GM19193 (cell line): ENCODE results near the gene ANKRD44.

Experiments used
- POLR2A ChIP-seq: IDR thresholded peaks from 4 replicates; pipeline ENCODE4 v1.6.1; 2011; ENCODE audit not compliant: insufficient read depth, insufficient read length; ENCODE audit errors: extremely low read depth

ANKRD44 gene

DNA sequence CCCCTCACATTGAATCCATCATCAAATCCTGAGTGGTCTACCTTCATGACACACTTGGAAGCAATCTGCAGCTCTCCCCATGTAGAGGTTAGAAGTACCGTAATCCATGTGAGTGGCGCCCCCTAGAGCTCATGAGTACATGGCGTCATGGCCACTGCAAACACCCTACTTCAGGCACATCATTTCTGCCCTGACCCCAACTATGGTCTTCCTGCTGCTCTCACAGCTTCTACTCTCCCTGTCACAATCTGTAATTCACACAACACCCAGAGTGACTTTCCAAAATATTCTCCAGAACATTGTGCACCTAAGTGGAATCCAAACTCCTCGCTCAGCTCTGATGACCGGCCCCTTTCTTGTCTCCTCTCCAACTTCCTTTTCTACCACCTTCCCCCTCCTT lies 141.9 kb downstream of the ANKRD44 start:
- TF ChIP-seq POLR2A, result no peak

DNA sequence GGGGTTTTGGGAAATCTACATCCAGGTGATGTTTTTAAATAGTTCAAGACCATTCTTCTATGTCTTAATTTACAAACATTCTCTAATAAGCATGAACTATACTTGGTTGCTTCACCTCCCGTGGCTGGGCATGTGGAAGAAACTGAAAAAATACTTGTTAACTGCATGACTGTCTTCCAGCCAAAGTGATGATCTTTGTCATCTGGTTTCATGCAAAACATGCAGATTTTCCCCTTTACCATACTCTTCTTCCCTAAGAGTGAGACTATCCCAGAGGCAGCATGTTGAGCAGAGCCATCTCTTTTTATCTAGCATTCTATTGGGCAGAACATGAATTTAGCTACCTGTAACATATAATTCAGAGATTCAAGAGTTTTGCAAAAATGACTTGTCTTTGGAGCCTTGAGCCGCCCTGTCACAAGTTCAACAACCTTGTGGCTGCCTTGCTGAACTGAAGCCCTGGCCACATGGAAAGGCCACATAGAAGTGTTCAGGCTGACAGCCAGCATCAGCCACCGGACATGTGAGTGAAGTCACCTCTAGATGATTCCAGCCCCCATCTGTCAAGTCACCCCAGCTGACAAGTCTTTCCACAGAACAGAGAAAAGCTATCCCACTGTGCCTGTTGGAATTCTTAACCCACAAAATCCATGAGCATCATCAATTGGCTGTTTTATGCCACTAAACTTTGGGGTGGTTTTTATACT lies 142.8 kb downstream of the ANKRD44 start:
- no peak for TF ChIP-seq POLR2A

DNA sequence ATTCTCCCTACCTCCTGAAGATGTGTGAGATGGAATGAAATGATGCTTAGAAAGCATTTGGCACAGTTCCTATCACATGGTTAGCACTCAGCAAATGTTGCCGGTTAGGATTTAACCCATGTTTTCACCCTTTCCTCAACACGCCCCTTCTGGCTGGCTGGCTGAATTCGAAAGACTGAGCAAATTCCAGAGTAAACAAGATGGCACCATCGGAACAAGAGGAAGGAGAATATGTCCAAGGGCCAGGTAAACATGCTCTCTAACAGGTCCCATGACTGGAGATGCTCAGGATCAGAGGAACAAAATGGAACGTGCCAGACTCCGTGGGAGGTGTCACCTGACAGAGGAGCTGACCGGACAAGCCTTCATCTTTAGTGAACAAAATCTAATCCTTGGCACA lies 145.6 kb downstream of the ANKRD44 start:
- TF ChIP-seq POLR2A, result no peak

DNA sequence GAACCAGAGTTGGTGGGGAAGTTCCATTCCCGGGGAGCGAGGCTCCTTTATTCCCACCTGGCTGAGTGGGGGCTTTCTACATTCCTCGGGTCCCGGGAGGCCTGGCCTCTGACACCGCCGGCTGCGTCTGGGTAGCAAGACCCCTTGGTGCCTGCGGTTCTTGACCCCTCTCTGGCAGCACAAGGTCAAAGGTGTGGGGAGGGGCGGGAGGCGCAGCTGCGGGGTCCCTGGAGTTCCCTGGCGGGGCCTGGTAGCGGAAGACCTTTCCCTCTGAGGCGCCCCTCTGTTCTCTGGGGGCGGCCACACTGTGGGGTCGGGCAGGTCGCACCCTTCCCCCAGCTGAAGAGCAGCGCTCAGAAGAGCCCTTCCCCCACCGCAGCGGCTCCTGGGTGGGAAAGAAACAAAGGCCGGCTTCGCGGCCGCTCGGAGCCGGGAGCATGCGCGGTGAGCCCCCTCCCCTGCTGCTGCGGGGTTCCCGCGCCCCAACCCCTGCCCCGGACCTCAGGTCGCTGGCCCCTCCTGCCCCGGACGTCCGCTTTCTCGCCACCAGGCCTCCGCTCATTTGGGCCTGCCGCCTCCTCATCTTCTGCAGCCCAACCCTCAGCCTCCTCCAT lies 146.3 kb downstream of the ANKRD44 start:
- TF ChIP-seq POLR2A, result no peak

DNA sequence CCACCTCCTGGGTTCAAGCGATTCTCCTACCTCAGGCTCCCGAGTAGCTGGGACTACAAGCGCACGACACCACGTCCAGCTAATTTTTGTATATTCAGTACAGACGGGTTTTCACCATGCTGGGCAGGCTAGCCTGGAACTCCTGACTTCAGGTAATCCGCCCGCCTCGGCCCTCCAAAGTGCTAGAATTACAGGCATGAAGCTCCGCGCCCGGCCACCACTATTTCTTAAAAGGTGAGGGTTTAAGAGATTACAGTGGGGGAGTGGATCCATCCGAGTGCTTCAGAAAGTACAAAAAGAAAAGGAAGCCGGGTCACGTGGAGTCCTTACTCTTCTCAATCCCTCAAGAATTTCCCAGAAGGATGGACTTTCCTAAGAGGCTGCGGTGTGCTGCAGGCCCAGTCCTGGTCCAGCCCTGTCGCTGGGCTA lies 146.9 kb downstream of the ANKRD44 start:
- TF ChIP-seq POLR2A, result no peak

DNA sequence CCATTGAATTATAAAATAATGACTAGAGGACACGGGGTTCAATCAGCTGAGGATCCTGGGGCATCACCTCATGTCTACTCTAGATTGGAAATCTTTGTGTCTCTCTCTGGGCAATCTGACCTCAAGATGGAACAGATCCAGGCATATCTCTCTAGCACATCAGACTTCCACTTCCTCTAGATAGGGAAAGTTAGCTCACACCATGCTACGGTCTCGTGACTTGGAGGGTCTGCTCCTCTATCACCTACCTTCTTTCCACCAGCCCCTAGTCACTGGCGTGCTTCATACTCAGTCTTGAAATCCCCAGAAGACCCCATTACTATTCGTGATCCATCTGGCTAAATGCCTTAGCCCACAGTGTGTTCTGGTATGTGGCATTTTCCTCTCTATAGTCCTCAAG lies 148.8 kb downstream of the ANKRD44 start:
- no peak for TF ChIP-seq POLR2A

DNA sequence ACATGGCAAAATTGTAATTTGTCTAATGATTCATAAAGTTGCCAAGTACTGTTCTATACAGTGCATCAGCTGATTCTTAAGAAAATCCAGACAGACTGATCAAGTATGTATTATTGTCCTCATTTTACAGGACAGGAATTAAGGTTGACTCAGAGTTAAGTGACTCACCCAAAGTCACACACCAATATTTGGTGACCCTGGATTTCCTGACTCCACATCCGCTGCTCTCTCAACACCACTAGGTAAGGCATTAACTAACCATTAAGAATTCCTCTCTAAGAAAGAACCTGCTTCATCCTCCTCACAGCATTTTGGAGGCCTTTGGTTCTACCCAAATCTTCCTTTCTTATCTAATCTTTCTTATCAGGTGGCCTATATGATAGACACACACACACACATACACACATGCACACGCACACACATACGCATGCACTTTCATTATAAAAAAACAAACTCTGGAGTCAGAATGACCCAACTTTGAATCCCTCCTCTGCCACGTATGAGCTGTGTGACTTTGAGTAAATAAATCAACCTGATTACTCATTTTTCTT lies 150.8 kb downstream of the ANKRD44 start:
- TF ChIP-seq POLR2A, result no peak

DNA sequence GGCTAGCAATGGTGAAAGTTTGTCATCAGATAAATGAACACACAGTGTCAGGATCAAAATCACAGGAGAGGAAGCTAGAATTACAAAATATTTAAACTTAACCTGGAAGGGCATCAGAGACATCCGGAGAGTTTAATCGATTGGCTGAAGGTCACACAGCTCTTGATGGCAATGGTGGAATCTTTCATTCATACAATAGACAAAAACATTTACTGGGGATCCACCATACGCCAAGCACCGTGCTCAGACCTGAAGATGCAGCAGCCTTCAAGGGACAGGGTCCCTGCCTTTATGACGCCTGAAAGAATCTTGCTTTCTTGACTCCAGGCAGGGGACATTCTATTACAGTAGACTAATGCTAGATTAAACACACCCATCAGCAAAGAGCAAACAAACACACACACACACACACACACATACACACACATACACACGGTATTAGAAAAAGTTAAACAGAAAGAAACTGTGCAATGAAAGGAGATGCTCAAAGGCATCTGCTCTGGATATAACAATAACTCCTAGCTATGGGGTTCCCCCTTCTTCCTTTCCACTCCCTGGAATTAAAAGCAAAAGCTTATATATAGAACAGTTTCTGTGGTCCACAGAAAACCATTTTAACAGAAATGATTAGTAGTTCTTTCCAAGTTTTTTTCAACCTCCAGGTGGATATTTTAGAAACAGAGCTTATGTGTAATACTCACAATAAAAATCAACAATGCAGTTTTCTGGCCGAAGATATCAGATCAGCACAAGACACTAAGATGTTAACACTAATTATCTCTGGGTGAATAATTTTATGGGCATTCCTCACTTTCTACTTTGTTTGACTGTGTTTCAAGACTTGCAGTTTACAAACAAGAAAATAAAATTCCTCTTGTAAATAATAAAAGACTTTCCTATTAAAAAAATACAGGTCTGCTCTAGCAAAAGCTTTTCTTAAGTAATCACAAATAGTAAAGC lies 151.7 kb downstream of the ANKRD44 start:
- no peak for TF ChIP-seq POLR2A

DNA sequence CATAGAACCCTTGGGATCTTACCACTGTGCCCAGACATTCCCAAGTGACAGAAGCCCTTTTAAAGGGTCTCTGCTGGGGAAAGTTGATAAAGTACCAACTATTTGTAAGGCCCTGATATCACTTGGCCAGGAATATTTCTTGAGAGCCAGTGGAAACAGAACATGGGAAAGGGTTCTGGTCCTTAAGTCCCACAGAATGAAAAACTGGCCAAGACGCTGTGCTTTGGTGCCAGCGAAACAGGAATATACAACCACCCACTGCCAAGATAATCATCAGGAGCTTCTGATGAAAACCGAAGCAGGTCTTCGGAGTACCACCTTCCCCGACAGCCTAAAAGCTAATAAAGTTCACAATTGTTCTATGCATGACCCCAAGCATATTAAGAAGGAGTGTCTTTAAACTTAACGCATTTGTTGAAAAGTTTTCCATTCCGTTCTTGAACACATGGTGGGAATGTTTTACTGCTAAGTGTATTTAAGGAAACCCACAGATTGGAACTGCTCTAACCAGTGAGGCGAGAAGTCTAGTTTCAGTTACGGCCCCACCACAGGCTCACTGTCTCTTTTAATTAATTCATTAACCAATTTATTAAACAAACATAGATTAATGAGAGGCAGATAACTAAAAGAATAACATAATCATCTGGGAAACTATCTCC lies 152.6 kb downstream of the ANKRD44 start:
- no peak for TF ChIP-seq POLR2A

DNA sequence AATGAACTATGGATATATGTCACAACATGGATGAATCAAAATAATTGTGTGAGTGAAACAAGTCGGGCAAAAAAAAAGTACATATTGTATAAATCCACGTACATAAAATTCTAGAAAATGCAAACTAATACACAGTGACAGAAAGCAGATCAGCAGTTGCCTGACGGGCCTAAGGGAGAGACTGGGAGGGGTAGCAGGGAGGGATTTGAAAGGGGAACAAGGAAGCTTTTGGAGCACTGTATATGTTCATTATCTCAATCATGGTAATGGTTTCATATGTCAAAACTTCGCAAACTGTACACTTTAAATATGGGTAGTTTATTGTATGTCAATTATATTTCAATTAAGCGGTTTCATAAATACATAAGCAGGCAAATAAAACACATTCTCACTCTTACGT lies 153.8 kb downstream of the ANKRD44 start:
- TF ChIP-seq POLR2A, result no peak

DNA sequence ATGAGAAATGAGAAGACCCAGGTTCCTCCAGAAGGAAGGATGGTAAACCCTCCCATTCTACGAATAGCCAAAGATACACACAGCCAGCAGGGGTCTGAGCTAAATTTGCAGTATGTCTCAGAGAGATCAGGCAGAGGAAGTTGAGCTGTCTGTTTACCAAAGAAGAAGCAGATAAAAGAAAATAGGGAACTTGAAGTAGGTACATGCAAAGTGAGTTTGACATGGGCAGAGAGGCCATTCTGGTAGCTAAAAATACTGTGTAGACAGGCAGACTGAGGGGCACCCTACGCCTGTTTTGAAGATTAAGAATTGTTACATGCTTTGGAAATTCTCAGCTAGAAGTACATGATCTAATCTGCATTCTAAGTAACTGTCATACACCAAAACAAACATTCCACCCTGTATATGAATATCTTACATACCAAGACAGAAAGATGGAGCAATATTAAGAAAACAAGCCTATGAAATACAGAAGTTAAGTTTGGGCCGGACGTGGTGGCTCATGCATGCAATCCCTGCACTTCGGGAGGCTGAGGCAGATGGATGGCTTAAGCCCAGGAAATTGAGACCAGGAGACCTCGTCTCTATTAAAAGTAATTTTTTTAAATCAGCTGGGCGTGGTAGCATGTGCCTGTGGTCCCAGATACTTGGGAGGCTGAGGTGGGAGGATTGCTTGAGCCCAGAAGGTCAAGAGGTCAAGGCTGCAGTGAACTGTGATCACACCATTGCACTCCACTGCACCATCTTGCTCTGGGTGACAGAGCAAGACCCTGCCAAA lies 157.9 kb downstream of the ANKRD44 start:
- no peak for TF ChIP-seq POLR2A

DNA sequence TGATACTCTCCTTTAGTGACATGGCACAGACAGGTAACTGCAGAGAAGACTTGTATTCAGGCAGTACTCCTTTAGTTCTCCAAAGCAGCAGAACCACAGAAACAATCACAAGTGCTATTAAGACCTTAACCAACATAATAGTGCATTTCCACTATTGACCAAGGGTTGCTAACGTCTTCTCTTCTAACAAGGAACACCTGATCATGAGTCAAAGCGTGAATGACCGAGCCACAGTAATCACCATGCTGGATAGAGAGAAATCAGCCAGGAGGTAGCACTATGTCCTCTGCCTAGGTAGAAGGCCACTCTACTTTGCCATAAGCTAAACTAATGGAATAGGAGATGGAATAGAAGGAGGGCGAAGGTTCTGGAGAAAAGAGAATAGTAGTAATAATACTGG lies 161.0 kb downstream of the ANKRD44 start:
- no peak for TF ChIP-seq POLR2A

DNA sequence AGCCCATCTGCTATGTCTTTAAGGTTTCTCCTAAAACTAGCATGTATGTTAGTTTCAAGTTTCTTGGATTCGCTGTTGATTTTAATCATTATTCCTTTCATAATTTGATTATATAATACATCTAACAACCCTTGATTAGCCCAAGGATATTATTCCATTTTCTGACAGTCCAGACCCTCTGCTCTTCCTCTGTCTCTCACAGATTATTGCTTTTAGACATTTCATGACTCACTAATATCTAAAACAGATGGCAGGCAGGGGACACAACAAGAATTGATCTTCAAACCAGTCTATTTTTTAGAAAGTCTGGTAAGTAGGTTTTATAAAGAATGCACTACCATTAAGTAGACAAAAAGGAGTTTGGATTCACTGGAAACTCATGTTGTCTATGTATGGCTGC lies 162.2 kb downstream of the ANKRD44 start:
- TF ChIP-seq POLR2A, result no peak

DNA sequence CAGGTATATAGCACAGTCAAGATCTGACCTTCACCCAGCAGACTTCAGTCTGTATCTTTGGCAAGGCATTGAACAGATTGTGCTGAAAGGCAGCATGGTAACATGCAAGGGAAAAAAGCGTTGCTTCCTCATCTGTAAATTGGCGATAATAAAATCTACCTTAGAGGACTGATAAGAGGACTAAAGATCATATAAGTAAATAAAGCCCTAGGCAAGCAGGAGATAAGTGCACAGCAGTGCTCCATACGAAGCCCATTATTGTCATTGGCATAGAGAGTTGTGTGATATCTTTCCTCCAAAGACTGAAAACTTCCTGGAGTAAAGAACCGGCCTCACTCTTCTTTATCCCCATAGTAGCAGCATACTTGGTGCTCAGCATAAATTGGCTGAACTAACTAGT lies 162.6 kb downstream of the ANKRD44 start:
- TF ChIP-seq POLR2A, result no peak

DNA sequence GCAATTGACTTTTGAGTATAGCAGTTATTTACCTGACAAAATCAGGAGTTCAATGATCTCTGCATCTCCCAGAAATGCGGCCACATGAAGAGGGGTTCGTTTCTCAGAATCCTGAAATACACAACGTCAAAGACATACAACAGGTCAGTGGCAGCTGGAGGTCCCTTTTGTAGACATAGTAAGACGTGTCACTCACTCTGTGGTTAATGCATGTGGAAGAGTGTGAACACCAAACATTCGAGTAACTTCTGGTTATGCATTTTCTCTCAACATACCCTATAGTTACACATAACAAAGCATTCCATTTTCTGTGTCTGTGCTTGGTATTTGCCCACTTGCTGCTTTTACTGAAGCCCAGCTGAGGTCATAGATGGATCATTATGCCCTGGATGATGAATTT lies 163.6 kb downstream of the ANKRD44 start:
- TF ChIP-seq POLR2A, result no peak
